ENCODE measurements around the gene NCOA5.

Gene NCOA5

GRCh38 chr20:46037036-46037435, 52.7 kb downstream of the NCOA5 start:
- DNase-seq (ENCODE audit: low spot score), result no peak

- no peak for DNase-seq (ENCODE audit: low spot score)
Measured at GRCh38 chr20:46036370-46036769, 53.4 kb downstream of the NCOA5 start.

GRCh38 chr20:46035713-46036112, 54.0 kb downstream of the NCOA5 start:
- DNase-seq (ENCODE audit: low spot score), result no peak

GRCh38 chr20:46035253-46035652, 54.5 kb downstream of the NCOA5 start:
- DNase-seq (ENCODE audit: low spot score), result no peak

- DNase-seq (ENCODE audit: low spot score), result no peak
Measured at GRCh38 chr20:46034039-46034438, 55.7 kb downstream of the NCOA5 start.

- peak; percentile 85 for DNase-seq (ENCODE audit: low spot score)
Measured at GRCh38 chr20:46031701-46032254, 58.0 kb downstream of the NCOA5 start.

GRCh38 chr20:46031014-46031569, 58.7 kb downstream of the NCOA5 start:
- no peak for DNase-seq (ENCODE audit: low spot score)

- no peak for DNase-seq (ENCODE audit: low spot score)
Measured at GRCh38 chr20:46030284-46031013, 59.3 kb downstream of the NCOA5 start.

GRCh38 chr20:46028772-46029371, 60.9 kb downstream of the NCOA5 start, which contains the start of gene SLC12A5:
TSS of gene SLC12A5 (plus strand) at chr20:46029215. CDS start at chr20:46029345, 130 bp downstream.
- DNase-seq (ENCODE audit: low spot score), result no peak

- DNase-seq (ENCODE audit: low spot score), result no peak
Measured at GRCh38 chr20:46028110-46028509, 61.7 kb downstream of the NCOA5 start.

GRCh38 chr20:46027245-46027853, 62.4 kb downstream of the NCOA5 start:
- DNase-seq (ENCODE audit: low spot score), result peak; percentile 61

- DNase-seq (ENCODE audit: low spot score), result no peak
Measured at GRCh38 chr20:46025376-46025783, 64.4 kb downstream of the NCOA5 start.

- no peak for DNase-seq (ENCODE audit: low spot score)
Measured at GRCh38 chr20:46023999-46024398, 65.8 kb downstream of the NCOA5 start.

GRCh38 chr20:46023148-46023484, 66.6 kb downstream of the NCOA5 start:
- DNase-seq (ENCODE audit: low spot score), result no peak

GRCh38 chr20:46022411-46023147, 67.2 kb downstream of the NCOA5 start:
- DNase-seq (ENCODE audit: low spot score), result peak; percentile 76

GRCh38 chr20:46021361-46022359, 68.1 kb downstream of the NCOA5 start:
- peak; percentile 90 for DNase-seq (ENCODE audit: low spot score)

- no peak for DNase-seq (ENCODE audit: low spot score)
Measured at GRCh38 chr20:46020555-46020954, 69.2 kb downstream of the NCOA5 start.

- no peak for DNase-seq (ENCODE audit: low spot score)
Measured at GRCh38 chr20:46018611-46019010, 71.2 kb downstream of the NCOA5 start.

GRCh38 chr20:46018112-46018511, 71.7 kb downstream of the NCOA5 start:
- no peak for DNase-seq (ENCODE audit: low spot score)

- no peak for DNase-seq (ENCODE audit: low spot score)
Measured at GRCh38 chr20:46017272-46017671, 72.5 kb downstream of the NCOA5 start.

Measured in iPS-NIHi11 (cell line).